ENCODE measurements around the gene DHODH. TPM values are rescaled to one million over a fixed set of nuclear protein-coding genes. Genes with fewer than 3 reads are reported as not detected.

Gene DHODH
- total and polyA plus RNA-seq, 2 of the 13 experiments (the other 11 are each of a cell fraction or from before 2014, with no cell fraction given): 10.7 to 16.4 TPM

- peak; percentile 19; the same call in 1 of the 2 replicates for TF ChIP-seq ZNF547 (CRISPR knock-in tag; IDR thresholded peaks at IDR 0.05)
- TF ChIP-seq BORCS8-MEF2B (CRISPR knock-in tag; IDR thresholded peaks at IDR 0.05): peak; percentile 89; the same call in 1 of the 2 replicates
- no peak for TF ChIP-seq ATRX (CRISPR knock-in tag; IDR thresholded peaks at IDR 0.05; ENCODE audit: borderline replicate concordance)
- TF ChIP-seq NR2F2 (IDR thresholded peaks at IDR 0.05; ENCODE audit: borderline replicate concordance, low read depth): no peak
- peak; percentile 89 for TF ChIP-seq REPIN1 (CRISPR knock-in tag; IDR thresholded peaks at IDR 0.05; ENCODE audit: borderline replicate concordance, low read depth)
- TF ChIP-seq SETDB1 (CRISPR knock-in tag; IDR thresholded peaks at IDR 0.05; ENCODE audit: borderline replicate concordance): no peak
- TF ChIP-seq MBD4 (IDR thresholded peaks at IDR 0.05; ENCODE audit: borderline replicate concordance, low read length): no peak
- TF ChIP-seq GRHL1 (CRISPR knock-in tag; conservative IDR thresholded peaks at IDR 0.05): no peak
- peak; percentile 66 for TF ChIP-seq ZNF883 (CRISPR knock-in tag; IDR thresholded peaks at IDR 0.05; ENCODE audit: not compliant biosample characterization)
- no peak; the same call in 1 of the 2 replicates for TF ChIP-seq CCDC6 (CRISPR knock-in tag; IDR thresholded peaks at IDR 0.05)
- TF ChIP-seq ZBTB7A (CRISPR knock-in tag; IDR thresholded peaks at IDR 0.05): no peak
- peak; percentile 63; the same call in 1 of the 2 replicates for TF ChIP-seq SSRP1 (CRISPR knock-in tag; IDR thresholded peaks at IDR 0.05)
- no peak; the same call in 1 of the 2 replicates for TF ChIP-seq SMYD3 (CRISPR knock-in tag; IDR thresholded peaks at IDR 0.05)
- peak; percentile 88 for TF ChIP-seq GATAD1 (CRISPR knock-in tag; IDR thresholded peaks at IDR 0.05)
- TF ChIP-seq ZSCAN25 (CRISPR knock-in tag; IDR thresholded peaks at IDR 0.05): peak; percentile 20; the same call in 1 of the 2 replicates
- TF ChIP-seq ZBTB46 (CRISPR knock-in tag; IDR thresholded peaks at IDR 0.05; ENCODE audit: borderline replicate concordance): 0 out of 2 replicates have a peak, but pooled peaks have one; percentile 49
- no peak for TF ChIP-seq ELK4 (CRISPR knock-in tag; IDR thresholded peaks at IDR 0.05; ENCODE audit: borderline replicate concordance)
- TF ChIP-seq DZIP1 (CRISPR knock-in tag; IDR thresholded peaks at IDR 0.05): peak; percentile 88; the same call in 1 of the 2 replicates
- TF ChIP-seq KLF15 (CRISPR knock-in tag; IDR thresholded peaks at IDR 0.05; ENCODE audit: borderline replicate concordance): no peak
- peak; percentile 84 for TF ChIP-seq BRD4 (CRISPR knock-in tag; IDR thresholded peaks at IDR 0.05)
- peak; percentile 98 for TF ChIP-seq POLR2A (IDR thresholded peaks at IDR 0.05; ENCODE audit: insufficient read depth in 1 of 2, low read depth in 2 of 2, low read length in 2 of 2)
Measured at GRCh38 chr16:72008424-72009216, at the start of gene DHODH (continued).
